HCT116 (cell line): ENCODE data around the gene PCDHB14. TPM values are rescaled to one million over a fixed set of nuclear protein-coding genes. Genes with fewer than 3 reads are reported as not detected.
"Not testable (repeated sequence)": the region's sequence is repeated elsewhere in the genome, so short reads cannot be mapped to it uniquely, and the experiment has no call there.

Experiments used
- ATAC-seq: fragments of 200-7000 bp; cut with Tn5 transposase; 2 replicates; pipeline ENCODE4 v1.9.1; 2020; ENCODE audit warnings: mild to moderate bottlenecking, moderate library complexity
- BruUV-seq: library from RNA; stranded (reverse); fragments of 400-500 nt; replicated peaks from 2 replicates; lab custom pipeline; 2021; lab: Mats Ljungman, UMichigan
- CTCF ChIA-PET: fragments of 300-600 bp; sonication (Branson Sonifier 250); formaldehyde crosslinking; loops from one replicate; lab custom pipeline; 2021; ENCODE audit warnings: antibody characterized with exemption; lab: Charles Lee
- POLR2A ChIA-PET: fragments of 300-600, 350-600 bp; sonication (Branson Sonifier 250); formaldehyde crosslinking; loops from one replicate; lab custom pipeline; 2021; ENCODE audit warnings: antibody characterized with exemption; lab: Charles Lee
- RAD21 ChIA-PET, 2 experiments: fragments of 300-600 bp; sonication (Branson Sonifier 250); formaldehyde crosslinking; loops; one replicate each; lab custom pipeline; 2023; ENCODE audit warnings: low total read pairs in 2 of 2; ENCODE audit not compliant: uncharacterized antibody in 2 of 2, unreplicated experiment in 2 of 2, low non-redundant PET in 1 of 2; lab: Charles Lee
- DNase-seq: peaks from one replicate; pipeline ENCODE4 v3.0.0-alpha.2; 2010; ENCODE audit warnings: low read depth, low spot score
- H2AFZ ChIP-seq: fragments of 200-600 bp; shearing (Covaris generic), sonication (generic); 2 replicates; pipeline ENCODE4 v1.6.1; 2017; ENCODE audit warnings: low read depth, mixed run types, mixed read lengths, antibody characterized with exemption, low read length; ENCODE audit not compliant: poor library complexity, severe bottlenecking
- H3K27ac ChIP-seq: 2 replicates; pipeline ENCODE4 v1.5.1; 2012; ENCODE audit warnings: low read depth, low read length
- H3K27me3 ChIP-seq: fragments of 200-600 bp; sonication (generic); 2 replicates; pipeline ENCODE4 v1.6.1; 2016; ENCODE audit warnings: mixed run types, low read length, mixed read lengths; ENCODE audit not compliant: insufficient read depth
- H3K36me3 ChIP-seq, 2 experiments: fragments of 200-500 bp in 1 of 2; fragments of 200-600 bp in 1 of 2; sonication (Bioruptor generic) in 1 of 2; sonication (generic) in 1 of 2; 2 replicates each; pipeline versions ENCODE4 v1.5.1 to v1.6.1; 2014 to 2016; ENCODE audit warnings: low read length in 2 of 2, inconsistent platforms in 1 of 2, mixed read lengths in 1 of 2, mixed run types in 1 of 2; ENCODE audit not compliant: insufficient read depth in 2 of 2, control insufficient read depth in 1 of 2
- H3K4me1 ChIP-seq, 2 experiments: fragments of 200-600 bp in 1 of 2; sonication (generic) in 1 of 2; 2 replicates each; pipeline versions ENCODE4 v1.5.1 to v1.6.1; 2012 to 2017; ENCODE audit warnings: low read length in 2 of 2, inconsistent platforms in 1 of 2, mild to moderate bottlenecking in 1 of 2, mixed read lengths in 1 of 2, mixed run types in 1 of 2, moderate library complexity in 1 of 2; ENCODE audit not compliant: insufficient read depth in 2 of 2, control insufficient read depth in 1 of 2
- H3K4me2 ChIP-seq: fragments of 200-600 bp; sonication (generic); 2 replicates; pipeline ENCODE4 v1.6.1; 2017; ENCODE audit warnings: mixed run types, low read length, mixed read lengths
- H3K4me3 ChIP-seq, 2 experiments: fragments of 200-600 bp in 1 of 2; sonication (generic) in 1 of 2; replicated peaks in 1 of 2; 2 replicates each; pipeline ENCODE4 v1.5.1; 2011 to 2016; ENCODE audit warnings: low read length in 2 of 2, control low read depth in 1 of 2, low read depth in 1 of 2, mild to moderate bottlenecking in 1 of 2, mixed read lengths in 1 of 2, mixed run types in 1 of 2
- H3K79me2 ChIP-seq: fragments of 200-600 bp; sonication (generic); 2 replicates; pipeline ENCODE4 v1.6.1; 2017; ENCODE audit warnings: mild to moderate bottlenecking, mixed run types, low read length, moderate library complexity, mixed read lengths; ENCODE audit not compliant: insufficient read depth
- H3K9ac ChIP-seq: fragments of 200-600 bp; sonication (generic); 2 replicates; pipeline ENCODE4 v1.6.1; 2016; ENCODE audit warnings: low read length, mixed read lengths
- H3K9me2 ChIP-seq: fragments of 200-600 bp; sonication (generic), shearing (Covaris generic); 2 replicates; pipeline ENCODE4 v1.6.1; 2017; ENCODE audit warnings: mixed run types, mild to moderate bottlenecking, moderate library complexity; ENCODE audit not compliant: insufficient read depth
- H3K9me3 ChIP-seq, 2 experiments: fragments of 200-500 bp in 1 of 2; fragments of 200-600 bp in 1 of 2; sonication (Bioruptor generic) in 1 of 2; sonication (generic) in 1 of 2; 2 replicates each; pipeline ENCODE4 v1.6.1; 2014 to 2017; ENCODE audit warnings: low read length in 2 of 2, mixed read lengths in 2 of 2, inconsistent platforms in 1 of 2, low read depth in 1 of 2, mild to moderate bottlenecking in 1 of 2, mixed run types in 1 of 2, moderate library complexity in 1 of 2; ENCODE audit not compliant: control insufficient read depth in 1 of 2, insufficient read depth in 1 of 2
- H4K20me1 ChIP-seq: fragments of 200-600 bp; sonication (generic), shearing (Covaris generic); 2 replicates; pipeline ENCODE4 v1.6.1; 2017; ENCODE audit warnings: mixed run types, mild to moderate bottlenecking, moderate library complexity; ENCODE audit not compliant: insufficient read depth
- CBX3 ChIP-seq: IDR thresholded peaks from 2 replicates; pipeline ENCODE4 v1.6.1; 2012; ENCODE audit warnings: low read depth
- RAD21 ChIP-seq: IDR thresholded peaks from 2 replicates; pipeline ENCODE4 v1.6.1; 2012; ENCODE audit warnings: low read depth, mild to moderate bottlenecking
- intact Hi-C: fragments of 100-400 bp; cut with micrococcal nuclease; formaldehyde crosslinking; loops from 2 replicates; pipeline ENCODE4 v1.10.0; 2022
- total RNA-seq: library from RNA; stranded (reverse); gene quantifications from one replicate; pipeline ENCODE4 v1.2.1, GENCODE V29; 2021; ENCODE audit not compliant: unreplicated experiment

Gene PCDHB14
- total RNA-seq, 1 experiment from 2014 or later: 0.27 TPM

GRCh38 chr5:141224844-141225243 is 1.7 kb downstream of the PCDHB14 start:
- H3K4me3 ChIP-seq, H3K9me2 ChIP-seq, CTCF ChIA-PET, H2AFZ ChIP-seq, H3K79me2 ChIP-seq, DNase-seq, RAD21 ChIA-PET, POLR2A ChIA-PET, H3K9ac ChIP-seq, H3K4me1 ChIP-seq, H3K27ac ChIP-seq, H3K36me3 ChIP-seq, intact Hi-C loops, H3K4me2 ChIP-seq, ATAC-seq, H3K9me3 ChIP-seq, BruUV-seq, H4K20me1 ChIP-seq, H3K27me3 ChIP-seq: not testable (repeated sequence)

- RAD21 ChIA-PET, BruUV-seq, H3K9me3 ChIP-seq, H3K27ac ChIP-seq, H2AFZ ChIP-seq, POLR2A ChIA-PET, H3K36me3 ChIP-seq, ATAC-seq, intact Hi-C loops, H3K4me1 ChIP-seq, H3K4me3 ChIP-seq, DNase-seq, CTCF ChIA-PET, H3K27me3 ChIP-seq, H3K9ac ChIP-seq, H4K20me1 ChIP-seq, H3K9me2 ChIP-seq, H3K79me2 ChIP-seq, H3K4me2 ChIP-seq: not testable (repeated sequence)
Observed at GRCh38 chr5:141225421-141225820, 2.3 kb downstream of the PCDHB14 start.

- ChIA-PET CTCF (interaction anchor here (1.1 kb wide), 1 partner anchor 86 kb away, joined by 3 read pairs; the partner anchor contains the start of gene TAF7), RAD21 (no interaction called here), POLR2A (no interaction called here)
- H3K4me1 ChIP-seq: no peaks in the 10 kb centered on the region
- peaks cover 0 to 7% of the 10 kb centered on the region in 2 experiments; a peak in 2 of 4 replicates for H3K9me3 ChIP-seq
- no peak overlapping the region for H3K4me3 ChIP-seq
- TF ChIP-seq CBX3 (no peak), RAD21 (peak; percentile 15; the same call in 1 of the 2 replicates)
- H3K4me2 ChIP-seq: no peak overlapping the region
- BruUV-seq: no TSS peak
- no peaks in the 10 kb centered on the region for H4K20me1 ChIP-seq
- no peak overlapping the region for H3K27ac ChIP-seq
- no peak overlapping the region for H3K9ac ChIP-seq
- H3K36me3 ChIP-seq: no peaks in the 10 kb centered on the region
- ATAC-seq (no peak), DNase-seq (no peak)
- intact Hi-C loops: no loop called here
- no peaks in the 10 kb centered on the region for H3K27me3 ChIP-seq
- H3K9me2 ChIP-seq: no peaks in the 10 kb centered on the region
- H2AFZ ChIP-seq: no peak overlapping the region
- H3K79me2 ChIP-seq: no peaks in the 10 kb centered on the region
Observed at GRCh38 chr5:141234109-141234667, 11.0 kb downstream of the PCDHB14 start.

GRCh38 chr5:141235922-141236321 is 12.8 kb downstream of the PCDHB14 start:
- POLR2A ChIA-PET, H3K4me3 ChIP-seq, H3K27me3 ChIP-seq, H3K4me1 ChIP-seq, H3K36me3 ChIP-seq, ATAC-seq, H4K20me1 ChIP-seq, BruUV-seq, H2AFZ ChIP-seq, CTCF ChIA-PET, intact Hi-C loops, H3K9me3 ChIP-seq, DNase-seq, H3K9me2 ChIP-seq, H3K27ac ChIP-seq, H3K9ac ChIP-seq, RAD21 ChIA-PET, H3K79me2 ChIP-seq, H3K4me2 ChIP-seq: not testable (repeated sequence)
